ENCODE results near the gene CRACDL. TPM values are rescaled to one million over a fixed set of nuclear protein-coding genes. Genes with fewer than 3 reads are reported as not detected.

The CRACDL gene
- polyA plus RNA-seq, 1 donor (not counting 4 experiments of a cell fraction or from before 2014, with no cell fraction given): 1.6 TPM

DNA sequence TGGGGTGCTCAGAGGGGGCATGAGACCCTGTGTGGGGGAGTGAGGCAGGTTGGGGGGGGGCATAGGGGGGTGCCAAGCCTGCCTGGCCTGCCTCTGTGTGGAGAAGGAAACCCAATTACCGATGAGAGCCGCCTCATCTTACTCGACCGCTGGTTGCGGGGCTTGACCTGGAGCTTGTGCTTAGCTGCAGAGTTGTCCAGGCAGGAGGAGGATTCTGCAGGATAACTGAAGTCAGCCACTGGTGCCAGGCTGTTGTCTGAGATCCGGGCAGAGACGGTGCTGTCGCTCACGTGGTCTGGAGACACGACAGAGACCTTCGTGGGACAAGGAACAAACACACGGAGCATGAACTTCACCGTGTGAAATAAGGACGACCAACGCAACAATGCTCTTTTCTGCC lies 109.2 kb downstream of the CRACDL start:
- peaks cover 0 to 3% of the 10 kb centered on the region in 2 experiments for H3K36me3 ChIP-seq (ENCODE audit: control insufficient read depth in 2 of 2, extremely low read depth in 1 of 2, insufficient read depth in 2 of 2, low read length in 2 of 2)
- no peaks in the 10 kb centered on the region for H3K79me2 ChIP-seq (ENCODE audit: control insufficient read depth, insufficient read depth, low read length)
- H4K20me1 ChIP-seq (ENCODE audit: control insufficient read depth, extremely low read depth, insufficient read depth, low read length): no peaks in the 10 kb centered on the region
- dilution Hi-C loops (cut with MboI; ENCODE audit: extremely low pct_ligation_motif_present, low sequenced_read_pairs): no loop called here
- H3K4me2 ChIP-seq (ENCODE audit: control insufficient read depth, extremely low read depth, insufficient read depth, low read depth, low read length): no peak overlapping the region
- TF ChIP-seq EZH2 (IDR thresholded peaks at IDR 0.05; ENCODE audit: low read length): no peak
- TF ChIP-seq, protein P1, sequence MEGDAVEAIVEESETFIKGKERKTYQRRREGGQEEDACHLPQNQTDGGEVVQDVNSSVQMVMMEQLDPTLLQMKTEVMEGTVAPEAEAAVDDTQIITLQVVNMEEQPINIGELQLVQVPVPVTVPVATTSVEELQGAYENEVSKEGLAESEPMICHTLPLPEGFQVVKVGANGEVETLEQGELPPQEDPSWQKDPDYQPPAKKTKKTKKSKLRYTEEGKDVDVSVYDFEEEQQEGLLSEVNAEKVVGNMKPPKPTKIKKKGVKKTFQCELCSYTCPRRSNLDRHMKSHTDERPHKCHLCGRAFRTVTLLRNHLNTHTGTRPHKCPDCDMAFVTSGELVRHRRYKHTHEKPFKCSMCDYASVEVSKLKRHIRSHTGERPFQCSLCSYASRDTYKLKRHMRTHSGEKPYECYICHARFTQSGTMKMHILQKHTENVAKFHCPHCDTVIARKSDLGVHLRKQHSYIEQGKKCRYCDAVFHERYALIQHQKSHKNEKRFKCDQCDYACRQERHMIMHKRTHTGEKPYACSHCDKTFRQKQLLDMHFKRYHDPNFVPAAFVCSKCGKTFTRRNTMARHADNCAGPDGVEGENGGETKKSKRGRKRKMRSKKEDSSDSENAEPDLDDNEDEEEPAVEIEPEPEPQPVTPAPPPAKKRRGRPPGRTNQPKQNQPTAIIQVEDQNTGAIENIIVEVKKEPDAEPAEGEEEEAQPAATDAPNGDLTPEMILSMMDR (optimal IDR thresholded peaks at IDR 0.05 in 1 of 3, IDR thresholded peaks at IDR 0.05 in 1 of 3, conservative IDR thresholded peaks at IDR 0.05 in 1 of 3; ENCODE audit: extremely low read depth in 1 of 3, insufficient read depth in 2 of 3, low read length in 3 of 3): no peak
- no peak overlapping the region for H2AFZ ChIP-seq (ENCODE audit: control insufficient read depth, low read length)
- H3K4me3 ChIP-seq (ENCODE audit: control insufficient read depth in 2 of 3, extremely low read depth in 1 of 3, insufficient read depth in 2 of 3, low read depth in 1 of 3, low read length in 3 of 3): no peak overlapping the region
- H3K27me3 ChIP-seq (ENCODE audit: control insufficient read depth, extremely low read depth, insufficient read depth, low read length): peaks cover 5% of the 10 kb centered on the region
- FAIRE-seq (no peak), DNase-seq (ENCODE audit: low read depth, low spot score) (no peak)
- no peak overlapping the region for H3K27ac ChIP-seq (ENCODE audit: control insufficient read depth, insufficient read depth, low read length)
- no peaks in the 10 kb centered on the region for H3K9me3 ChIP-seq (ENCODE audit: control insufficient read depth, low read depth, low read length)
- no peak overlapping the region for H3K9ac ChIP-seq (ENCODE audit: control insufficient read depth, extremely low read depth, insufficient read depth, low read length)
- H3K4me1 ChIP-seq (ENCODE audit: control insufficient read depth, extremely low read depth, insufficient read depth, low read length): no peaks in the 10 kb centered on the region
- H3K9me1 ChIP-seq (ENCODE audit: control insufficient read depth, extremely low read depth, insufficient read depth, low read length): no peaks in the 10 kb centered on the region

DNA sequence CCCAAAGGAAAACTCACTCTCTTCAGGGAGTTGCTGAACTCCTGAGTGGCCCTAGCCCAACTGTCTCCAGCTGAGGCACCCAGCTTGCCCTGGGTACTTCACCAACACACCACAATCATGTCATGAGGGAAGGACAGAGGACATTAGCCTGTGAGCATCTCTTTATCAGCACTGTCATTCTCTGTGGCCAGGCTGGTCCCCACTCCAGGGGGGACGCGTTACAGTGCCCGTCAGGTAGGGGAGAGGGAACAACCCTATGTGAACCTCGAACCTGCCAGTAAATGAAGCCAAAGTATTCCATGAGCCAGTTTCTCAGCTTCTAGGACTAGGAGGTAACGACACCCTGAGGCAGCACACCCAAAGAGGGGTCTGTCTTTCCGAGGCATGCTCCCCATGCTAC lies 110.2 kb downstream of the CRACDL start:
- DNase-seq (ENCODE audit: low read depth, low spot score) (no peak), FAIRE-seq (no peak)
- Histone ChIP-seq H3K4me3 (ENCODE audit: control insufficient read depth in 2 of 3, extremely low read depth in 1 of 3, insufficient read depth in 2 of 3, low read depth in 1 of 3, low read length in 3 of 3) (no peak overlapping the region), H3K9me1 (ENCODE audit: control insufficient read depth, extremely low read depth, insufficient read depth, low read length) (no peaks in the 10 kb centered on the region), H3K9me3 (ENCODE audit: control insufficient read depth, low read depth, low read length) (no peaks in the 10 kb centered on the region), H4K20me1 (ENCODE audit: control insufficient read depth, extremely low read depth, insufficient read depth, low read length) (no peaks in the 10 kb centered on the region), H3K4me1 (ENCODE audit: control insufficient read depth, extremely low read depth, insufficient read depth, low read length) (no peaks in the 10 kb centered on the region), H3K27ac (ENCODE audit: control insufficient read depth, insufficient read depth, low read length) (no peak overlapping the region), H3K79me2 (ENCODE audit: control insufficient read depth, insufficient read depth, low read length) (no peaks in the 10 kb centered on the region), H3K27me3 (ENCODE audit: control insufficient read depth, extremely low read depth, insufficient read depth, low read length) (peaks cover 5% of the 10 kb centered on the region), H2AFZ (ENCODE audit: control insufficient read depth, low read length) (no peak overlapping the region), H3K9ac (ENCODE audit: control insufficient read depth, extremely low read depth, insufficient read depth, low read length) (no peak overlapping the region), H3K4me2 (ENCODE audit: control insufficient read depth, extremely low read depth, insufficient read depth, low read depth, low read length) (no peak overlapping the region), H3K36me3 (ENCODE audit: control insufficient read depth in 2 of 2, extremely low read depth in 1 of 2, insufficient read depth in 2 of 2, low read length in 2 of 2) (peaks cover 0 to 2% of the 10 kb centered on the region in 2 experiments)
- no peak for TF ChIP-seq EZH2 (IDR thresholded peaks at IDR 0.05; ENCODE audit: low read length)
- TF ChIP-seq, protein P1 (optimal IDR thresholded peaks at IDR 0.05 in 1 of 3, IDR thresholded peaks at IDR 0.05 in 1 of 3, conservative IDR thresholded peaks at IDR 0.05 in 1 of 3; ENCODE audit: extremely low read depth in 1 of 3, insufficient read depth in 2 of 3, low read length in 3 of 3): no peak
- dilution Hi-C loops (cut with MboI; ENCODE audit: extremely low pct_ligation_motif_present, low sequenced_read_pairs): no loop called here

All from keratinocyte (primary cell).